ENCODE results near the gene JAK1. TPM values are rescaled to one million over a fixed set of nuclear protein-coding genes. Genes with fewer than 3 reads are reported as not detected.

Gene JAK1
- total and polyA plus RNA-seq, 2 of the 8 experiments (the other 6 are each of a cell fraction or from before 2014, with no cell fraction given) = 7.8 to 24.5 TPM

GRCh38 chr1:64894438-64895196 is 71.7 kb downstream of the JAK1 start:
- Histone ChIP-seq H2AFZ (ENCODE audit: low read length) (no peak overlapping the region), H3K18ac (ENCODE audit: extremely low read depth, low read length) (no peak overlapping the region), H2BK20ac (ENCODE audit: low read length) (no peak overlapping the region), H3K23ac (ENCODE audit: insufficient read length) (no peak overlapping the region), H2BK12ac (ENCODE audit: low read depth, low read length) (no peak overlapping the region), H2AK5ac (ENCODE audit: low read depth, low read length) (no peak overlapping the region), H3K4me3 (ENCODE audit: extremely low read depth in 1 of 4, insufficient read depth in 2 of 4, low read depth in 3 of 4, low read length in 4 of 4) (no peak overlapping the region), H4K91ac (replicated peaks; ENCODE audit: insufficient read length, low read length) (no peak overlapping the region), H2BK120ac (replicated peaks; ENCODE audit: low read depth, low read length) (no peak overlapping the region), H3K9me3 (ENCODE audit: insufficient read depth in 2 of 2, low read depth in 1 of 2, low read length in 1 of 2) (no peaks in the 10 kb centered on the region), H3K4me2 (ENCODE audit: insufficient read depth in 1 of 2, low read depth in 2 of 2, low read length in 2 of 2) (no peak overlapping the region), H3K27me3 (replicated peaks in 1 of 4; ENCODE audit: control insufficient read depth in 3 of 4, extremely low read depth in 1 of 4, insufficient read depth in 3 of 4, low read length in 3 of 4) (no peaks in the 10 kb centered on the region), H3K9ac (replicated peaks in 1 of 4; ENCODE audit: extremely low read depth in 1 of 4, low read depth in 3 of 4, low read length in 3 of 4) (no peak overlapping the region), H4K8ac (ENCODE audit: extremely low read depth, insufficient read depth, low read length) (no peak overlapping the region), H3K79me1 (ENCODE audit: low read depth, low read length) (no peaks in the 10 kb centered on the region), H3K36me3 (ENCODE audit: control insufficient read depth in 2 of 4, insufficient read depth in 4 of 4, low read length in 3 of 4) (no peaks in the 10 kb centered on the region), H4K20me1 (replicated peaks in 1 of 2; ENCODE audit: control insufficient read depth in 1 of 2, insufficient read depth in 2 of 2, low read length in 2 of 2) (no peaks in the 10 kb centered on the region), H3K23me2 (ENCODE audit: low read depth, low read length) (no peaks in the 10 kb centered on the region), H2BK5ac (ENCODE audit: low read depth, low read length) (no peak overlapping the region), H3K27ac (ENCODE audit: low read depth, low read length) (no peak overlapping the region), H3K56ac (replicated peaks; ENCODE audit: insufficient read length, low read depth, low read length) (no peak overlapping the region), H3K4ac (replicated peaks; ENCODE audit: insufficient read length, low read depth, low read length) (no peak overlapping the region), H3K4me1 (replicated peaks in 1 of 4; ENCODE audit: control insufficient read depth in 3 of 4, insufficient read depth in 4 of 4, low read length in 3 of 4) (peaks cover 3 to 14% (median 8%) of the 10 kb centered on the region in 4 experiments; a peak in 5 of 7 replicates), H2BK15ac (ENCODE audit: low read length) (no peak overlapping the region), H3K79me2 (ENCODE audit: control insufficient read depth in 1 of 2, insufficient read depth in 2 of 2, low read length in 2 of 2) (peaks cover 0 to 10% of the 10 kb centered on the region in 2 experiments; a peak in 1 of 4 replicates), H4K5ac (ENCODE audit: insufficient read length, low read depth, low read length) (no peak overlapping the region), H3K14ac (ENCODE audit: insufficient read length) (no peak overlapping the region)
- FAIRE-seq = no peak
- ChIA-PET POLR2A (ENCODE audit: partially characterized antibody) (interaction anchor here (0.5 to 1.3 kb wide), 2 partner anchors 7 to 22 kb away, joined by 3 read pairs; no protein-coding TSS in a partner anchor), CTCF (ENCODE audit: partially characterized antibody) (interaction anchor here (0.6 to 1.0 kb wide), 4 partner anchors 9 to 288 kb away, joined by 3 read pairs; partner anchors contain the start of gene JAK1)
- TF ChIP-seq RFX5 (IDR thresholded peaks at IDR 0.05; ENCODE audit: borderline replicate concordance, low read depth, low read length) = no peak
- DNase-seq (ENCODE audit: low read depth in 1 of 2, low spot score in 2 of 2) = no peak
- WGBS, 2 experiments (ENCODE audit: extremely low coverage in 1 of 2, insufficient coverage in 1 of 2, insufficient read length in 1 of 2, insufficient replicate concordance in 2 of 2, low coverage in 1 of 2, low lambda C conversion rate in 2 of 2, missing lambda C conversion rate in 1 of 2) = 91% methylated on average over 16 of the region's 16 CpGs; no CpG with 5 or more reads in 1 of the 2 experiments

All from H1 (cell line).